ENCODE measurements around the gene CDK18.

- TF ChIP-seq POLR2A (IDR thresholded peaks at IDR 0.05; ENCODE audit: low read depth) (no peak), CTCF (IDR thresholded peaks at IDR 0.05) (no peak), POLR2AphosphoS5 (IDR thresholded peaks at IDR 0.05) (no peak)
Observed at GRCh38 chr1:205502111-205502810, 2.2 kb upstream of the CDK18 start.
